MM.1S (cell line): Measurements from ENCODE around the gene MAP2K7.
"Not testable (repeated sequence)": the region's sequence is repeated elsewhere in the genome, so short reads cannot be mapped to it uniquely, and the experiment has no call there.

Source experiments
- DNase-seq: peaks from one replicate; pipeline ENCODE4 v3.0.0-alpha.2; 2015
- H2AFZ ChIP-seq: fragments of 300-600 bp; sonication (generic); 2 replicates; pipeline ENCODE4 v1.6.0; 2016; ENCODE audit warnings: antibody characterized with exemption, low read length
- H3F3A ChIP-seq: fragments of 300-600 bp; sonication (generic); 2 replicates; pipeline ENCODE4 v1.6.1; 2016; ENCODE audit warnings: mild to moderate bottlenecking, antibody characterized with exemption, low read length, moderate library complexity, mixed read lengths; ENCODE audit not compliant: insufficient read depth
- H3K27ac ChIP-seq: fragments of 300-600 bp; sonication (generic); 2 replicates; pipeline ENCODE4 v1.5.1; 2016; ENCODE audit warnings: mild to moderate bottlenecking, low read length
- H3K27me3 ChIP-seq: fragments of 300-600 bp; sonication (generic); replicated peaks from 2 replicates; pipeline ENCODE4 v1.6.0; 2016; ENCODE audit warnings: low read length; ENCODE audit not compliant: insufficient read depth
- H3K36me3 ChIP-seq: fragments of 300-600 bp; sonication (generic); replicated peaks from 2 replicates; pipeline ENCODE4 v1.6.1; 2016; ENCODE audit warnings: mild to moderate bottlenecking, low read length, mixed read lengths; ENCODE audit not compliant: insufficient read depth
- H3K4me1 ChIP-seq: fragments of 300-600 bp; sonication (generic); 2 replicates; pipeline ENCODE4 v1.6.1; 2016; ENCODE audit warnings: low read length, mixed read lengths
- H3K4me2 ChIP-seq: fragments of 300-600 bp; sonication (generic); 2 replicates; pipeline ENCODE4 v1.6.0; 2016; ENCODE audit warnings: low read depth, low read length
- H3K4me3 ChIP-seq: fragments of 300-600 bp; sonication (generic); 2 replicates; pipeline ENCODE4 v1.5.1; 2016; ENCODE audit warnings: low read length, mixed read lengths
- H3K79me2 ChIP-seq: fragments of 300-600 bp; sonication (generic); 2 replicates; pipeline ENCODE4 v1.6.1; 2016; ENCODE audit warnings: mixed run types, low read length, mixed read lengths
- H3K9ac ChIP-seq: fragments of 300-600 bp; sonication (generic); 2 replicates; pipeline ENCODE4 v1.6.1; 2016; ENCODE audit warnings: low read length, mixed read lengths
- H3K9me2 ChIP-seq: fragments of 300-600 bp; sonication (generic); replicated peaks from 2 replicates; pipeline ENCODE4 v1.6.1; 2016; ENCODE audit warnings: mild to moderate bottlenecking, low read length, mixed read lengths; ENCODE audit not compliant: insufficient read depth
- H3K9me3 ChIP-seq: fragments of 300-600 bp; sonication (generic); replicated peaks from 2 replicates; pipeline ENCODE4 v1.6.1; 2016; ENCODE audit warnings: mild to moderate bottlenecking, low read length, mixed read lengths; ENCODE audit not compliant: insufficient read depth
- H4K20me1 ChIP-seq: fragments of 300-600 bp; sonication (generic); 2 replicates; pipeline ENCODE4 v1.6.1; 2016; ENCODE audit warnings: mild to moderate bottlenecking, low read length, moderate library complexity, mixed read lengths; ENCODE audit not compliant: insufficient read depth
- EZH2 ChIP-seq: fragments of 300-600 bp; sonication (generic); optimal IDR thresholded peaks from 2 replicates; pipeline ENCODE3; 2017; ENCODE audit warnings: low read depth, mild to moderate bottlenecking, antibody characterized with exemption, low read length, mixed read lengths
- EZH2phosphoT487 ChIP-seq: fragments of 300-600 bp; sonication (generic); IDR thresholded peaks from 2 replicates; pipeline ENCODE4 v1.6.1; 2018; ENCODE audit warnings: antibody characterized with exemption, low read length
- TF ChIP-seq, protein P1 (sequence below): fragments of 300-600 bp; sonication (generic); IDR thresholded peaks from 2 replicates; pipeline ENCODE4 v1.5.1; 2016; ENCODE audit warnings: antibody characterized with exemption, low read length, mixed read lengths

The MAP2K7 gene

DNA sequence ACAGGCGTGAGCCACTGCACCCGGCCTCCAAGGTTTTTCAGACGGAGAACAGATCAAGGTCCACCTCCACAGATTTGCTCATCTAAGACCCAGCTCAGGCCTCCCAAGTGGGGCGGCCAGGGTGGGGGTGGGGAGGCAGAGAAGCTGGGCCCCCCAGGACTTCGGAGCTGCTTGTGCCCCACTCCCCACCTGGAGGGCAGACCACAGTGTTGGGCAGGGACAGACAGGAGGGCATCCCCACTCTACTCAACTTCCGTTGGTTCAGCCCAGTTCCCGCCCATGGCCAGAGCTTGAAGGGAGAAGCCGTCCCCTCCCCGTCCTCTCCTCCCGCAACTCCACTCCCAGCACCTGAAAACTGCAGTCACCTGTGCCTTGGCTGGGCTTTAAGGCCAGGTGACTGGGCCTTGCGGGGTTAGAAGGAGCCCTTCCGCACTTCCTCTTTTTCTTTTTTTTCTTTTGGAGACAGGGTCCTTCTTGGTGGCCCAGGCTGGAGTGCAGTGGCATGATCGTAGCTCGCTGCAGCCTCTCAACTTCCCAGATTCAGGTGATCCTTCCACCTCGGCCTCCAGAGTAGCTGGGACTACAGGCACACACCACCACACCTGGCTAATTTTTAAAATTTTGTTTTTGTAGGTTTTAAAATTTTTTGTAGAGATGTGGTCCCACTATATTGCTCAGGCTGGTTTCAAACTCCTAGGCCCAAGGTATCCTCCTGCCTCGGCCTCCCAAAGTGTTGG lies 16.1 kb upstream of the MAP2K7 start:
- Histone ChIP-seq H4K20me1 (no peaks in the 10 kb centered on the region), H3K79me2 (no peaks in the 10 kb centered on the region), H3K4me3 (no peak overlapping the region), H3K9me3 (no peaks in the 10 kb centered on the region), H3K36me3 (no peaks in the 10 kb centered on the region), H3K4me1 (no peaks in the 10 kb centered on the region), H3K4me2 (no peak overlapping the region), H3K9ac (no peak overlapping the region), H3K27ac (no peak overlapping the region), H2AFZ (no peak overlapping the region), H3K9me2 (no peaks in the 10 kb centered on the region), H3F3A (no peaks in the 10 kb centered on the region), H3K27me3 (peaks cover 69% of the 10 kb centered on the region)
- TF ChIP-seq EZH2 = no peak
- TF ChIP-seq, protein P1, sequence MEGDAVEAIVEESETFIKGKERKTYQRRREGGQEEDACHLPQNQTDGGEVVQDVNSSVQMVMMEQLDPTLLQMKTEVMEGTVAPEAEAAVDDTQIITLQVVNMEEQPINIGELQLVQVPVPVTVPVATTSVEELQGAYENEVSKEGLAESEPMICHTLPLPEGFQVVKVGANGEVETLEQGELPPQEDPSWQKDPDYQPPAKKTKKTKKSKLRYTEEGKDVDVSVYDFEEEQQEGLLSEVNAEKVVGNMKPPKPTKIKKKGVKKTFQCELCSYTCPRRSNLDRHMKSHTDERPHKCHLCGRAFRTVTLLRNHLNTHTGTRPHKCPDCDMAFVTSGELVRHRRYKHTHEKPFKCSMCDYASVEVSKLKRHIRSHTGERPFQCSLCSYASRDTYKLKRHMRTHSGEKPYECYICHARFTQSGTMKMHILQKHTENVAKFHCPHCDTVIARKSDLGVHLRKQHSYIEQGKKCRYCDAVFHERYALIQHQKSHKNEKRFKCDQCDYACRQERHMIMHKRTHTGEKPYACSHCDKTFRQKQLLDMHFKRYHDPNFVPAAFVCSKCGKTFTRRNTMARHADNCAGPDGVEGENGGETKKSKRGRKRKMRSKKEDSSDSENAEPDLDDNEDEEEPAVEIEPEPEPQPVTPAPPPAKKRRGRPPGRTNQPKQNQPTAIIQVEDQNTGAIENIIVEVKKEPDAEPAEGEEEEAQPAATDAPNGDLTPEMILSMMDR = no peak
- TF ChIP-seq EZH2phosphoT487 = no peak
- DNase-seq = no peak

DNA sequence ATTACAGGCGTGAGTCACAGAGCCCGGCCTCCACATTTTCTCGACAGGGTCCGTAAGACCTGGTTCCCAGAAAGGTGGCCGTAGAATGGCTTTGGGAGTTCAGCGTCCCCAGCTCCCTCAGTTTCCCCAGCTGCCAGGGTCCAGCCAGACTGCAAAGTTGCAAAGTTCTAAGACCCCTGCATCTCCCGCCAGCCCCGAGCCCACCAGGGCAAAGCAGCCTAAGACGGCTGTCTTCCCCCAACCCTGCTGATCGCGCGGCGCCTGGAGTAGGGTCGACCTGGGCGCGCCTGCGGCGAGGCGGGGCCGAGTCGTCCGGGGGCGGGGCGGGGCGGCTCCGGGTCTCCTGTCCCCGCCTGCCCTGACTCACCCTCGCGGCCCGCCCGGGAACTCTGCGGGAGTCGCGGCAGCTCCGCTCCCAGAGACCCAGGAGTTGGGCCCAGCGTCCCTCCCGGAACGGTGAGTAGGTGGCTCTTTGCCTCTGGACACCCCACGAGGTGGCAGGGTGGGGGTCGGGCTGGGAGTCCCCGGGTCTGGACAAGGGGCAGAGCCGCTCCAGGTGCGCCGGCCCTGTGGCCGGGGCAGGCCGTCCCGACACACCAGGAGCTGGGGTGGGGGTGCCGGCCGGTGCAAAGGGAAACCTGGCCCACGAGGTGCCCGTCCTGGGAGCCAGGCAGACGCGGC lies 15.4 kb upstream of the MAP2K7 start, which contains the start of gene LRRC8E:
Gene LRRC8E (plus strand): TSS at position 366 of the 681 bp plus-strand sequence. CDS start 7,094 bp downstream, outside the sequence.
- DNase-seq = no peak
- H3K27me3 ChIP-seq = peaks cover 75% of the 10 kb centered on the region
- no peak within 1 kb of the TSS for H2AFZ ChIP-seq
- no peak within 1 kb of the TSS for H3K9ac ChIP-seq
- H3F3A ChIP-seq = no peaks in the 10 kb centered on the region
- no peaks in the 10 kb centered on the region for H3K79me2 ChIP-seq
- H3K27ac ChIP-seq = no peak within 1 kb of the TSS
- no peak within 1 kb of the TSS for H3K4me3 ChIP-seq
- no peak within 1 kb of the TSS for H3K4me2 ChIP-seq
- TF ChIP-seq EZH2phosphoT487 (no peak), EZH2 (no peak)
- TF ChIP-seq, protein P1 = no peak
- H3K9me3 ChIP-seq = no peaks in the 10 kb centered on the region
- no peaks in the 10 kb centered on the region for H3K9me2 ChIP-seq
- H3K4me1 ChIP-seq = no peaks in the 10 kb centered on the region
- H3K36me3 ChIP-seq = no peaks in the 10 kb centered on the region
- H4K20me1 ChIP-seq = no peaks in the 10 kb centered on the region

DNA sequence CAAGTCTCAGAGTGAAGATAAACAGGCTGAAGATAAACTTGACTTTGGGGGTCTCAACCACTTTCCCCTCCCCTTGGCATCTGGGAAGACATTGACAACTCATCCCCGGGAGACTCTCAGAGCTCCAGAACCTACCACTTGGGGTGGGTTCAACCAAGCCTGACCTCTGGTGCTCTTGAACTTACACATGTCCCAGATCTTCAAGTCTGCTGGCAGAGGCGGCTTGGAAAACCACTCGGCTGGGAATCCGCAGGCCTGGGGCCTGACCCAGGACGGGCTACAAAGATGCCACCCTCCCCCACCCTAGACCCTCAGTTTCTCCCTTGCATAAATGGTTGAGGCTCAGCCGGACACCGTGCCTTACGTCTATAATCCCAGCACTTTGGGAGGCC lies 14.9 kb upstream of the MAP2K7 start:
- no peak overlapping the region for H3K9ac ChIP-seq
- H3K27me3 ChIP-seq = peaks cover 79% of the 10 kb centered on the region
- no peak overlapping the region for H3K27ac ChIP-seq
- H3K4me3 ChIP-seq = no peak overlapping the region
- no peaks in the 10 kb centered on the region for H3F3A ChIP-seq
- H3K4me1 ChIP-seq = no peaks in the 10 kb centered on the region
- H3K36me3 ChIP-seq = no peaks in the 10 kb centered on the region
- TF ChIP-seq EZH2phosphoT487 (no peak), EZH2 (no peak)
- TF ChIP-seq, protein P1 = no peak
- H3K79me2 ChIP-seq = no peaks in the 10 kb centered on the region
- no peak overlapping the region for H3K4me2 ChIP-seq
- no peak overlapping the region for H2AFZ ChIP-seq
- H3K9me2 ChIP-seq = no peaks in the 10 kb centered on the region
- H4K20me1 ChIP-seq = no peaks in the 10 kb centered on the region
- no peak for DNase-seq
- no peaks in the 10 kb centered on the region for H3K9me3 ChIP-seq

DNA sequence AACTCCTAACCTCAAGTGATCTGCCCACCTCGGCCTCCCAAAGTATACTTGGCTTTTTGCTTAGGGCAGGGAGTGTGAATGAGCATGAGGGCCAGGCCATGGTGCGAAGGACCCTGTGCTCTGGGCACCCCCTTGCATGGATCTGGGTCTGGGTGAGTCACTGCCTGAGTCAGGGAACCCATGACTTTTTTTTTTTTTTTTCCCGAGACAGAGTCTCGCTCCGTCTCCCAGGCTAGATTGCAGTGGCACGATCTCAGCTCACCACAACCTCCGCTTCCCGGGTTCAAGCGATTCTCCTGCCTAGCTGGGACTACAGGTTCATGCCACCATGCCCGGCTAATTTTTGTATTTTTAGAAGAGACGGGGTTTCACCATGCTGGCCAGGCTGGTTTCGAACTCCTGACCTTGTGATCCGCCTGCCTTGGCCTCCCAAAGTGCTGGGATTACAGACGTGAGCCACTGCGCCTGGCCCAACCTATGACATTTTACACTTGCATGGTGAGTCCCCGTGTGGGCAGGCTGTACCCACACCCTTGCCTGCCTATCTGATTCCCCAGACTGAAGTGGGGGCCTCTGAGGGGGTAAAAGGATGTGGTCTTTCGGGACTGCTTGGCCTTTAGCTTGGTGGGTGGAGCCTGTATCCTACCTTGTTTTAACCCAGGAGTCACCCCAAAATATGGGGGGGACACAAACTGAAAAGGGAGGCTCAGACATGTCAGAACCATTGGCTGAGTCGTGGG lies 10.1 kb upstream of the MAP2K7 start:
- H3F3A ChIP-seq, H3K79me2 ChIP-seq, H3K9me3 ChIP-seq, H3K27ac ChIP-seq, H3K36me3 ChIP-seq, H4K20me1 ChIP-seq, DNase-seq, H2AFZ ChIP-seq, H3K9ac ChIP-seq, H3K4me1 ChIP-seq, H3K9me2 ChIP-seq, H3K4me3 ChIP-seq, H3K4me2 ChIP-seq: not testable (repeated sequence)
- H3K27me3 ChIP-seq = peaks cover 72% of the 10 kb centered on the region
